ENCODE measurements around the gene LGALS9. TPM values are rescaled to one million over a fixed set of nuclear protein-coding genes. Genes with fewer than 3 reads are reported as not detected.
A peak's percentile ranks its signal among the peaks of the same experiment; 100 is the strongest.
"Not testable (repeated sequence)": the region's sequence is repeated elsewhere in the genome, so short reads cannot be mapped to it uniquely, and the experiment has no call there.

Gene LGALS9
- polyA plus RNA-seq, 1 donor (not counting 4 experiments of a cell fraction or from before 2014, with no cell fraction given) = 0.94 TPM

DNA sequence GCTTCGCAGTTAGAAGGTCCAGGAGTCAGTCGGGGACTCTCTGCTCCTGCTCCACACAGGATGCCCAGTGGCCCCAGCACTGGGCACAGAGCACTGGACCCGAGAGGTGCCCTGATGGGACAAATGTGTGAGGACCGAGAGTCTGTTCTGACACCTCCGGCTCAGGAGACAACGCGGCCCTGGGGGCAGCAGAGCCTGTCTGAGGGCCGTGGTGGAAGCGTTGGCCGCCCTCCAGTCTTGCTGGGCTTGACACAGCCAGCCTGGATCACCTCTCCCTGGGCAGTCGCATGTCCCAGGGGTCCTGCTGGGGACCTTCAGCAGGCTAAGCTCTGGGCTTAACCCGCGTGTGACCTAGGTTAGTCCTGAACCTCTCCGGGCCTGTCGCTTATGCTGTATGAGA is 23.1 kb downstream of the LGALS9 start:
- no peaks in the 10 kb centered on the region for H3K4me1 ChIP-seq (ENCODE audit: control insufficient read depth, extremely low read depth, insufficient read depth, low read length)
- no peak overlapping the region for H3K4me3 ChIP-seq (ENCODE audit: control insufficient read depth in 2 of 3, extremely low read depth in 1 of 3, insufficient read depth in 2 of 3, low read depth in 1 of 3, low read length in 3 of 3)
- no peaks in the 10 kb centered on the region for H4K20me1 ChIP-seq (ENCODE audit: control insufficient read depth, extremely low read depth, insufficient read depth, low read length)
- no peaks in the 10 kb centered on the region for H3K9me1 ChIP-seq (ENCODE audit: control insufficient read depth, extremely low read depth, insufficient read depth, low read length)
- H3K79me2 ChIP-seq (ENCODE audit: control insufficient read depth, insufficient read depth, low read length) = no peaks in the 10 kb centered on the region
- TF ChIP-seq EZH2 (IDR thresholded peaks at IDR 0.05; ENCODE audit: low read length) = no peak
- H3K4me2 ChIP-seq (ENCODE audit: control insufficient read depth, extremely low read depth, insufficient read depth, low read depth, low read length) = no peak overlapping the region
- no peak overlapping the region for H3K27ac ChIP-seq (ENCODE audit: control insufficient read depth, insufficient read depth, low read length)
- no peak overlapping the region for H3K9ac ChIP-seq (ENCODE audit: control insufficient read depth, extremely low read depth, insufficient read depth, low read length)
- H3K9me3 ChIP-seq (ENCODE audit: control insufficient read depth, low read depth, low read length) = no peaks in the 10 kb centered on the region
- dilution Hi-C loops (cut with MboI; ENCODE audit: extremely low pct_ligation_motif_present, low sequenced_read_pairs) = no loop called here
- H3K27me3 ChIP-seq (ENCODE audit: control insufficient read depth, extremely low read depth, insufficient read depth, low read length) = no peaks in the 10 kb centered on the region
- DNase-seq (ENCODE audit: low read depth, low spot score) (no peak), FAIRE-seq (no peak)
- H2AFZ ChIP-seq (ENCODE audit: control insufficient read depth, low read length) = no peak overlapping the region
- H3K36me3 ChIP-seq (ENCODE audit: control insufficient read depth in 2 of 2, extremely low read depth in 1 of 2, insufficient read depth in 2 of 2, low read length in 2 of 2) = no peaks in the 10 kb centered on the region

DNA sequence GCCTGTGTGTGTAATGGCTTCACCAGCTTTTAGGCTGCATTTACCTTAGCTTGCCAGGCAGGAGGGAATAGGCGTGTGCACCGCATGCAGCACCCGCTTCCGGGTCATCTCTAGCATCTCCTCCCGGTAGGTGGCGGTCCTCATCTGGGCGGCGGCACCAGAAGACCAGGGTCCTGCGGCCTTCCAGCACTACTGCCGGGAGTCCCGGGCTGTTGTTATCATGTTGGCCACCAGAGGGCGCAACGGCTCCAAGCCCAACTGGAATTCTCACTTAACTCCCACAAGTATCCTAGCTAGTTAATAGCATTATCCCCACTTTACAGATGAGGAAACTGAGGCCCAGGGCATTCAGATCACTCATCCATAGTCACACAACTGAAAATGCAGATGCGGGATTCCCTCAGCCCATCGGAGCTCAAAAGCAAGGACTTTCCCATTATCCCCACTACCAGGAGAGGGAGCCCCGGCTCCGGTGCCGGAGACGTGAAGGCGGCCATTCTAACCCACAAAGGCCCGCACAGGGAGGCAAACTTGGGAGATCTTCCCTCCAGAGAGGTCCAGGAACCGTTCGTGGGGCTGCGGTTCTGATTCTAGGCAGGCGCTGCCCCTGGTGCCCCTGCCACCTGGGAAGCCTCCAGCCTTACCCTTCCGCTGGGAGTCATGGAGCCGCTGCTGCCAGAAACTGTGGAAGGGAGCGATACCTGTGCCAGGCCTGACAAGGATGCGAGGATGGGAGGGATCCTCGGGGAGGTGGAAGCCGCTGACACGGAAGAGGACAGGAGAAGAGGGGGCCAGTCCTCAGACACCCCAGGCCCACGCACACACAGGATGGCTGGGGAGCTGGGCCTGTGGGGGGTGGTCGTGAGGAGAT is 23.9 kb downstream of the LGALS9 start:
- Histone ChIP-seq H3K4me1 (ENCODE audit: control insufficient read depth, extremely low read depth, insufficient read depth, low read length) (no peaks in the 10 kb centered on the region), H3K9me1 (ENCODE audit: control insufficient read depth, extremely low read depth, insufficient read depth, low read length) (no peaks in the 10 kb centered on the region), H3K27ac (ENCODE audit: control insufficient read depth, insufficient read depth, low read length) (no peak overlapping the region), H3K9ac (ENCODE audit: control insufficient read depth, extremely low read depth, insufficient read depth, low read length) (no peak overlapping the region), H3K79me2 (ENCODE audit: control insufficient read depth, insufficient read depth, low read length) (no peaks in the 10 kb centered on the region), H2AFZ (ENCODE audit: control insufficient read depth, low read length) (no peak overlapping the region), H3K9me3 (ENCODE audit: control insufficient read depth, low read depth, low read length) (no peaks in the 10 kb centered on the region), H3K36me3 (ENCODE audit: control insufficient read depth in 2 of 2, extremely low read depth in 1 of 2, insufficient read depth in 2 of 2, low read length in 2 of 2) (no peaks in the 10 kb centered on the region), H3K4me3 (ENCODE audit: control insufficient read depth in 2 of 3, extremely low read depth in 1 of 3, insufficient read depth in 2 of 3, low read depth in 1 of 3, low read length in 3 of 3) (no peak overlapping the region), H3K4me2 (ENCODE audit: control insufficient read depth, extremely low read depth, insufficient read depth, low read depth, low read length) (no peak overlapping the region), H4K20me1 (ENCODE audit: control insufficient read depth, extremely low read depth, insufficient read depth, low read length) (no peaks in the 10 kb centered on the region), H3K27me3 (ENCODE audit: control insufficient read depth, extremely low read depth, insufficient read depth, low read length) (no peaks in the 10 kb centered on the region)
- dilution Hi-C loops (cut with MboI; ENCODE audit: extremely low pct_ligation_motif_present, low sequenced_read_pairs) = no loop called here
- DNase-seq (ENCODE audit: low read depth, low spot score) (peak; percentile 21), FAIRE-seq (no peak)
- no peak for TF ChIP-seq EZH2 (IDR thresholded peaks at IDR 0.05; ENCODE audit: low read length)
- TF ChIP-seq, protein P1, sequence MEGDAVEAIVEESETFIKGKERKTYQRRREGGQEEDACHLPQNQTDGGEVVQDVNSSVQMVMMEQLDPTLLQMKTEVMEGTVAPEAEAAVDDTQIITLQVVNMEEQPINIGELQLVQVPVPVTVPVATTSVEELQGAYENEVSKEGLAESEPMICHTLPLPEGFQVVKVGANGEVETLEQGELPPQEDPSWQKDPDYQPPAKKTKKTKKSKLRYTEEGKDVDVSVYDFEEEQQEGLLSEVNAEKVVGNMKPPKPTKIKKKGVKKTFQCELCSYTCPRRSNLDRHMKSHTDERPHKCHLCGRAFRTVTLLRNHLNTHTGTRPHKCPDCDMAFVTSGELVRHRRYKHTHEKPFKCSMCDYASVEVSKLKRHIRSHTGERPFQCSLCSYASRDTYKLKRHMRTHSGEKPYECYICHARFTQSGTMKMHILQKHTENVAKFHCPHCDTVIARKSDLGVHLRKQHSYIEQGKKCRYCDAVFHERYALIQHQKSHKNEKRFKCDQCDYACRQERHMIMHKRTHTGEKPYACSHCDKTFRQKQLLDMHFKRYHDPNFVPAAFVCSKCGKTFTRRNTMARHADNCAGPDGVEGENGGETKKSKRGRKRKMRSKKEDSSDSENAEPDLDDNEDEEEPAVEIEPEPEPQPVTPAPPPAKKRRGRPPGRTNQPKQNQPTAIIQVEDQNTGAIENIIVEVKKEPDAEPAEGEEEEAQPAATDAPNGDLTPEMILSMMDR (optimal IDR thresholded peaks at IDR 0.05 in 1 of 3, IDR thresholded peaks at IDR 0.05 in 1 of 3, conservative IDR thresholded peaks at IDR 0.05 in 1 of 3; ENCODE audit: extremely low read depth in 1 of 3, insufficient read depth in 2 of 3, low read length in 3 of 3) = peak; percentile 65 to 88 (median 82)

DNA sequence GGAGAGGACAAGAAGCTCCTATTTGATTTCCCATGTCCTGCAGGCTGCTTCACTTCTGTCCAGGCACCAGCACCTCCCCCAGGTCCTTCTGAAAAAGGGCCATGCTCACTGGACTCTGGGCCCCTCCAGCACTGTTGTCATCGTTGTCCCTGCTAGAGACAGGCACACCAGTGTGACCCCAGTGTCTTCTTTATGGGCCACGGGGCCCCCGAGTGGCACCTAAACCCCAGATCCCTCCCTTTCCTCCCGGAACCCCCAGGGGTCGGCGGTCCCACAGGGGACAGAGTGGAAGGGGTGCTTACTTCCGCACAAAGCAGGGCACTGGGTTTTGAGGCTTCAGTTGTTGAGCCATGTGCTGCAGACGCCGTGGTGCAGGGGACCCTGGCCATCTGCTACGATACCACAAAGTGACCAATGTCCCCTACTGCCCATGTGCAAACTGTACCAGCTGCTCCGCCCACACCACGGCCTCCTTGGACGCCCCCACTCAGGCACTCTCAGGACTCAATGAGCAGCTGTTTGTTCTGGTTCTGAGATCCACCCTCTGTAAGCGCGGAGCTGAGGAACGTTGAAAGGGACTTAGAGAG is 24.6 kb downstream of the LGALS9 start:
- H3K9me1 ChIP-seq (ENCODE audit: control insufficient read depth, extremely low read depth, insufficient read depth, low read length); H3K36me3 ChIP-seq (ENCODE audit: control insufficient read depth in 2 of 2, extremely low read depth in 1 of 2, insufficient read depth in 2 of 2, low read length in 2 of 2); H3K4me1 ChIP-seq (ENCODE audit: control insufficient read depth, extremely low read depth, insufficient read depth, low read length); H3K4me3 ChIP-seq (ENCODE audit: control insufficient read depth in 2 of 3, extremely low read depth in 1 of 3, insufficient read depth in 2 of 3, low read depth in 1 of 3, low read length in 3 of 3); H3K9me3 ChIP-seq (ENCODE audit: control insufficient read depth, low read depth, low read length); H4K20me1 ChIP-seq (ENCODE audit: control insufficient read depth, extremely low read depth, insufficient read depth, low read length); H2AFZ ChIP-seq (ENCODE audit: control insufficient read depth, low read length); H3K4me2 ChIP-seq (ENCODE audit: control insufficient read depth, extremely low read depth, insufficient read depth, low read depth, low read length); H3K27ac ChIP-seq (ENCODE audit: control insufficient read depth, insufficient read depth, low read length); H3K27me3 ChIP-seq (ENCODE audit: control insufficient read depth, extremely low read depth, insufficient read depth, low read length); FAIRE-seq; DNase-seq (ENCODE audit: low read depth, low spot score); H3K79me2 ChIP-seq (ENCODE audit: control insufficient read depth, insufficient read depth, low read length); H3K9ac ChIP-seq (ENCODE audit: control insufficient read depth, extremely low read depth, insufficient read depth, low read length); dilution Hi-C loops (cut with MboI; ENCODE audit: extremely low pct_ligation_motif_present, low sequenced_read_pairs): not testable (repeated sequence)

DNA sequence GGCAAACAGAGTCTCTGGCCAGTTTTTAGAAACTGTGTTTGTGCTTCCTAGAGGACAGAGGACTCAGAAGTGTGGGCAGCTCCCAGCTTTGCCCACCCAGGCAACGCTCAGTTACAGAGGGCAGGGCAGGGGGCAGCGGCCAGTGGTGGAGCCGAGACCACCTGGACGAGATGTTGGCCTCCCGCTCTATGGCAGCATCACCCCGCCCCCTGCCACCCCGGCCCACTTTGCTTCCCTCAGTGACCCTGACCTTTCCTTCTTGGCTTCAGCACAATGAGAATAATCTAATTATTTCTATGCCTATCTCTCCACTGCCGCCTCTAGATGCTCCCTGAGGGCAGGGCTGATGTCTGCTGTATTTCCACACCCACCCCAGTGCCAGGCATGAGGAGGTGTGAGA is 25.6 kb downstream of the LGALS9 start:
- H2AFZ ChIP-seq (ENCODE audit: control insufficient read depth, low read length); FAIRE-seq; H3K9me3 ChIP-seq (ENCODE audit: control insufficient read depth, low read depth, low read length); H3K4me1 ChIP-seq (ENCODE audit: control insufficient read depth, extremely low read depth, insufficient read depth, low read length); H3K36me3 ChIP-seq (ENCODE audit: control insufficient read depth in 2 of 2, extremely low read depth in 1 of 2, insufficient read depth in 2 of 2, low read length in 2 of 2); H3K27me3 ChIP-seq (ENCODE audit: control insufficient read depth, extremely low read depth, insufficient read depth, low read length); H3K4me2 ChIP-seq (ENCODE audit: control insufficient read depth, extremely low read depth, insufficient read depth, low read depth, low read length); H4K20me1 ChIP-seq (ENCODE audit: control insufficient read depth, extremely low read depth, insufficient read depth, low read length); H3K4me3 ChIP-seq (ENCODE audit: control insufficient read depth in 2 of 3, extremely low read depth in 1 of 3, insufficient read depth in 2 of 3, low read depth in 1 of 3, low read length in 3 of 3); dilution Hi-C loops (cut with MboI; ENCODE audit: extremely low pct_ligation_motif_present, low sequenced_read_pairs); H3K27ac ChIP-seq (ENCODE audit: control insufficient read depth, insufficient read depth, low read length); H3K79me2 ChIP-seq (ENCODE audit: control insufficient read depth, insufficient read depth, low read length); H3K9ac ChIP-seq (ENCODE audit: control insufficient read depth, extremely low read depth, insufficient read depth, low read length); DNase-seq (ENCODE audit: low read depth, low spot score); H3K9me1 ChIP-seq (ENCODE audit: control insufficient read depth, extremely low read depth, insufficient read depth, low read length): not testable (repeated sequence)

Data from keratinocyte (primary cell).